DMS79 (cell line): ENCODE data around the gene CHRNA1.

Source experiments
- DNase-seq: peaks from one replicate; lab custom pipeline; 2025; lab: John Stamatoyannopoulos, UW

The CHRNA1 gene

DNA sequence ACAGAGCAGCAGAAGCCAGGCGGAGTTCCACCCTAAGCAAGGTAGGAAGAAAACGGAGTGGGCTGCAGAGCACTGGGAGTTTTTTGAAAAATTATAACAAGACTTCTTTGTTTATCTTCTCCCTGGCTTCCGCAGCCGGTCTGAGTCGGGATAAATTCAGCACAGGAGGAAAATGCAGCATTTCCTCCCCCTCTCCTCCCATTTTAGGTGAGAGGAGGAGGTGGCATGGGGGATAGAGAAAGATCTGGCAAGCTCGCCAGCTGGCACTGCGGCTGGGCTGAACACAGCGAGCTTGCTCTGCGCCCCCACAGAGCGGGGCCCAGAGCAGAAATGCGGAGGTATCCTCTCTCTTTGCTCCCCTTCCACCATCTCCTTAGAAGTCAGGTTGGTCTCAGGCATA is 17.7 kb upstream of the CHRNA1 start:
- DNase-seq: no peak

DNA sequence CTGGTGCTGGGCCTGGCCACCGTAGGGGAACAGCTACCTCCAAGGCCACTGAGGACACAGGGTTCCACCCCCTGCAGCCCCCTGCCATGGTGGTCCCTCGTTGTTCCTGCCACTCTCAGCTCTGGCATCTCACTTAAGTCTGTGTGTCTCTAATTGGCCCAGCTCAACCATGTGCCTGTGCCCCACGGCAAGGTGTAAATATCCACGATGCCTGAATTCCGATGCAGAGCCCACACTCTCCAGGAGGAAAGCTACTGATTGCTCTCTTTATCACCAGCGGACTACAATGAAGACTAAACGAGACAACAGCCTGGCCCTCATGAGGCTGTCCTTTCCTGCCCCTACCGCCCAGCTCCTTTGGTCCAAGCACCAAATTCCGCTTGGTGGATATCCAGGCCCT is 17.0 kb upstream of the CHRNA1 start:
- DNase-seq: no peak

DNA sequence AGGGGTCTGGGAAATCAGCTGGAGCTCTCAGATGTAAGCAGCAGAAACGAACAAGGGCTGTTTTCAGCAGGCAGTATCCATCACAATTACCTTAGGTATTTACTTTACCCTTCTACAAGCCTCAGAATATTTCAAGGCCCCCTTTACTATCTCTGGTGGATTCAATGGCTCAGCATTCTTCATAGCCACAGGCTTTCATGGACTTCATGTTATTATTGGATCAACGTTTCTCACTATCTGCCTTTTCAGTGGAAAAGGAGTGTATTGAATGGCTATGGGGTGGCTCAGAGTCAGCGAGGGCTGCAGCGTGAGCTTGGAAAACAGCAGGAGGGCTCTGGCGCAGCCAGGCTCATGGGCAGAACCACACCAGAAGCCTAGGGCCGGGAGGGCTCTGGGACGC is 16.6 kb upstream of the CHRNA1 start:
- DNase-seq: no peak

DNA sequence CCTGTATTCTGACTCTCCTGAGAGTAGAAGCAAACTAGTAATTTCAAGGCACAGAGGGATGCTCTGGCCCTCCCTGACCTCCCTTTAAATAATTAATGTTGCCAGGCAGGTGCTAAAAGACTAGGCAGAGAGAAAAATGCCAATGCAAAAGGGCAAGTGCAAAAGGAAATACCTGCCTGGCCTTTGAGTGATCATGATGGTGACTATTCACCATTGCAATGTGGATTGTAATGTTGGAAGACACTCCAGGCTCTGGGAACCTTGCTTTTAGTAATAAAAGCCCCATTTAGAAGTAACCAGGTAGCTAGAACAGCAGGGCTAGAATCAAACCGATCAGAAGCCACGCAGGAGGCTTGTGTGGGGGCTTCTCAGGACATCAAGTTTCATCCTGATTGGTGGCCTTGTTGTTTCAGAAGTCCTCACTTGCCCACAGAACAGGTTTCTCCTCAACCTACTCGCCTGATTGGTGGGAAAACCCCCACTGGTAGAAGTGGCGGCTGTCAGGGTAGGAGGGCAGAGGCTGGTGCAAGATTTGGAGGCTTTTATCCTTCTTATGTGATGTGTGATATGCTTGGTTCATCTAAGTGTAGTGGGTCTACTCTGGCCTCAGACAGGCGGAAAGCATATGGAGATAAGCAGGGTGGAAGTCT is 16.0 kb upstream of the CHRNA1 start:
- DNase-seq: no peak

DNA sequence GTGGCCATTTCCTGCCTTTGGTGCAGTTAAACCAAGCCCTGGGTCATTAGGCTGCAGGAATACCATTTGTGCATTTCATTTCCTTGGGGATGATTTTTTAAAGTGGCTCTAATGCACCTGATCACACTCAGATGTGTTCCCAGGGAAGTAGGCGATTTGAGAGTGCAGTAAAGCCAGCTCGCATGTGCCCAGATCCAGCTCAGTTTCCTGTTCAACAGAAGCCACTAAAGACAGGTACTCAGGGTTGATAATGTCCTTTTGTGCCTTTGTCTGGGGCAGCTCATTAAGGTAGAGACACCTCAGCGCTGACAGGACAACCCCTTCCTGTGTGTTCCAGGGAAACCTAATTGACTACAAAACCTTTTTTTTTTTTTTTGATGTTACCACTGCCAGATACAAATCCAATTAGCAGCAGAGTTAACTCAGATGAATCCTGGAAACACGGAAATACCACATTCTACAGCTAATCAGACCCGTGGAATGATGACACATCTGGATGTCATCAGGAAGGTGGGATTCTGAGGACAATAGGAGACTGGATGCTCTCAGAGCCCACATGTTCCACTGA is 15.2 kb upstream of the CHRNA1 start:
- no peak for DNase-seq

DNA sequence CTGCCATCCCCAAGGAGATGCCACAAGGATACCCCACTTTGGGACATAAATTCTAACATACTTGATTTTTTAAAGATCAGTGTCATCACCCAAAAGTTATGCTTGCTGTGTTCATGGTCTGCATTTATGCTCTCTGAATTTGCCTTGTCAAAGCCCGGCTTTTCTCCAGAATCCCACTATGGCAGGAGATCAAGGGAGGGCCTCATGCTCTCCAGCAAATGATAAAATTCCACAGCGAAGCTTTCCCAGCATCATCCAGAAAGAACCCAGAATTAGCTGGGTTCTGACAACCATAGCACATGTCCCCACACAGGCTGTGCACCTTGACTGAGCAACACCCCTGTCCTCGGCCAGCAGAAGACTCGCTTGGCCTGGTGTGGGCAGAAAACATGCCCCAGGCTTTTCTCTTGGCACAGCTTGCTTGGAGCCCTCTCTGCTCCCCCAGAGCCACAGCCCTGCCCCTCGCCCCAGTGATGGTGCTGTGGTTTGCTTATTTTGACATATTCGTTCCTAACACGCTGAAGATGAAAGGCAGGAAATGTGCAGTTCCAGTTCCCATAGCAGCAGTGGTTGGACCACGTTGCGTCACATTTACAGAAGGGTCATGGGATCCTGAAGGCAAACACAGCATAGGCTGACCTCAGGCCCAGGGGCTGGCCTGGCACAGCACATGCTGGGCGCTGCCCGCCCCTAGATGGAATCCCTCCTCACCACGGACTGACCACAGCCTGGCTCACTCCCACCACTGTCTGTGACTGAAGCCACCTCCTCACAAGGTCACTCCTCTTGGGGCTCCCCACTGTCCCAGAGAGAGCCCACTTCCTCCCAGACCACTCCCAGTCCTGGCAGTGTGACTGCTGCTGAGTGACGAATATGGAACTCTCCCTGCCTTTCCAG is 14.1 kb upstream of the CHRNA1 start:
- no peak for DNase-seq

DNA sequence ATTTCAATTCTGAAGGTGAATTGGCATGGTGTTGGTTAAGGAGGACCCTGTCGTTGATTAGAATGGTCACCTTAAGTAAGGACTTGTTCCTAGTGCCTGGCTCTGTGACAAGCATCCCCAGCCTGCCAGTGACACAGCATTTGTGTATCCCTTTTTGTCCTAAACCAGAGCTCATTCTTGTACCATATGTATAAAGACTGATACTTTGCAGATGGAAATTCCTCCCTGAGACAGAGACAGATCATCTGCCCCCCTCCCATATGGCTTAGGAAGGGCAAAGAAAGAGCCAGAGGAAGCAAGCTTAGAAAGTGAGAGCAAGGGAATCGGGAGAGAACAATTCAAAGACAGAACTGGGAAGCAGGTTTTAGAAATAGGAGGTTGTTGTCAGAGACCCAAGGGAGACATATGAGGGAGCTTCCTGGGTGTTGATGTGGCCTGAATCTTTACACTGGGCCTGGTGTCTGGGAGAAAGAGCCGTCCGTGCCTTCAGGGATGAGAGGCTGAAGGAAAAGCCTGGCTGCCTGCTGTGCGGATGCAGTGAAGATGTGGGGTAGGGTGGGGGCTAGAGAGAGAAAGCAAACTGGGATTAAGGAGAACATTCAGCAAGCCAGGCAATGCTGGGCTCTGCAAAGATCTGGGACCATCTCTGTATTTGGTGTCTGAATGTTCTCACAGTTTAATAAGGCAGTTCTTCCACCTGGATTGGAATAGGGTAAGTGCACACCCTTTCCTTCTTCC is 13.2 kb upstream of the CHRNA1 start:
- no peak for DNase-seq

DNA sequence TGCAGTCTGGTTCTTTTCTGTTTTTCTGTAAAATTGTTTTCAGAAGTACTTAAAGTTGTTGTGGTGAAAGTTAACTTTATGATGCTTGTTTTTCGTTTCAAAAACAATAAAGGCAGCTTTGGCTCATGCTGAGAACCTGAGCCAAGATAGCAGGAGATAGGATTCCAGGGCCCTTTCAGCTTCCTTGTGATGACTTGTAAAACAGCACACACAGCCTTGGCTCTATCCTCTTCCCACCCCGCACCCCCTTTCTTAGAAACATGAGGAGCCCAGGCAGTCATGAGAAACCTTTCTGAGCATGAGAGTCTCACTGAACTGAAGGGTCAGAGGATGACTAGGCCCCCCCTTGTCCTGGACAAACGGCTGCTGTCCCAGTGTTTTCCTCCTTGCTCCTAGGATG is 12.4 kb upstream of the CHRNA1 start:
- DNase-seq: no peak

DNA sequence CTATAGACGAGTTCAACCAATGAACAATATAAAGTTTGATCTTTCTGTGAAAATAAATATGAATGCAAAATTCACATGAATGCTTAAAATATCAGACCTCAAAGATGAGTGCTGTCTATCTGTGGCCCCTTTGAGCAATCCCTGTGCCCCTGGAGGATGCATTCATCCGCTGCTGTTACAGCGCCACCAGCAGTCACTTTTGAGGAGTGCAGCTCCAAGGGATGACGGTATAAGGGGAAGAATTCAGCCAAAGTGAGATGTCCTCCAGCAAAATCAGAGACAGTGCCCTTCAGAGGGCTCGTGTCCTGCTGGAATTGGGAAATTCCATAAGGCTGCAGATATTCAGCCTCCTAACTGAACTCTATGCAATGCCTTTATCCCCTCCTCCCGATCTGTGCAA is 12.0 kb upstream of the CHRNA1 start:
- no peak for DNase-seq

DNA sequence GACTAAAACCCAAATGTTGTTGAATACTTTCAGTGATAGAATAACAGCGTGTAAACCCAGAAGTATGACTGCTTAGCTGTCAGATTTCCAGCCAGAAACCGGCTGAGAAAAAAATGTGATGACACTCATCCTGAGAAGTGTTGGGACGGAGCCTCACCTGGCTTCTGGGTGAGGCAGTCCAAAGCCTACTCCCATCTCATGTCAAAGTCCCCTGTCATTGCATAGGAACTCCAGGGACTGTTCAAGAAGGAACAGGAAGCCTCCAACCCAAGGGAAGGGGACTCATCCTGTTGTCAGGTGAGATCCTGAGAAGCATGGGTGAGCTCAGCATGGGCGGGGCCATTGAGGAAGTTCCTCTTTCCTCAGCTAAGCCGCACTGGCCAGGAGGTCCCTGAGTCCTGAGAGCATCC is 11.3 kb upstream of the CHRNA1 start:
- no peak for DNase-seq

DNA sequence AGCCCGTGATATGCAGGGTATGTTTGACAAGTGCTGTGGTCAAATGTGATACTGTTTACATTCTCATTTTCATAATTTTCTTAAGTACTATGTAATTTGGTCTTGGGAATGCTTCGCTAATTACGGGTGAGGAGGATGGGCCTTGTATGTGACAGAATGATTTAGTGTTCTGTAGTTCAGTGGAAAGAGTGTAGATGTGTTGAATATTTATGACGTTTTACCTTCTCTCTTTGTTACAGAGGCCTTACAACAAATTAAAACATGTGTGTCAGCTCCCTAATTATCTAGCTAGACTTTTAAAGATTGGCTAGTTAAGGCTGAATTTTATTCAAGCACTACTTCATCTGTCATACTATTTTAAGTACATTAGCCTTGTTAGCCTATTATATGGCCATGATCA is 10.6 kb upstream of the CHRNA1 start:
- DNase-seq: no peak

DNA sequence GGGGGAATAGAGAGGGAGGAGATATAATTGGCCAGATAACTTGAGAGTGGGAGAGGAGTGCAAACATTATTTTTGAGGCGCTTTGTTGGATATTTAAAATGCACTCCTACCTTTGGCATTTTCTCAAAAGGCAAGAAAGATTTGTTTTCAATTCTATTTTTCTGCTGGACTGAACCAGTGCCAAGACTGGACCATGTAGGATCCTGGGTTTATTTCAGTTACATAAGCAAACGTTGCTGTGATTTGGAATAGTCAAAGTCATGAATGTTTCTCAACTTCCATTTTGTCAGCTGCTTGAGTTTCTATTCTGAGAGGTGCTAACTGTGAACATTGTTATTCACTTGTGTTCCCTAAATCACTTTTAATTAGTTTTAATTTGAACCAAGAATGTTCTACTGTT is 8.9 kb upstream of the CHRNA1 start:
- DNase-seq: no peak

DNA sequence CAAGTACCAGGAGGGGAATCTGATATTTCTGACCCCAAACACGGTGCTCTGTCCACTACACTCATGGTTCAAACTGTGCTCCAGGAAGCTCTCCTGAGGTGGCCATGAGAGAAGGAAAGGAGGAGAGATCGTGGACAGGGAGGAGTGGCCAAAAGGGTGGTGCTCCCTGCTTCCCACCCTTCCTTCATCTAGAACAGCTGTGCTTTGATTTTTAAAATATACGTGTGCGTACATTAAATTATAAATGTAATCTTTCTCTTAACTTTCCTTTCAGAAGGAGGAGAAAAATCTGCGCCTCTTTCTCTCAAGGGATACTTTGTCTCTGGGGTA is 8.2 kb upstream of the CHRNA1 start:
- DNase-seq: no peak

DNA sequence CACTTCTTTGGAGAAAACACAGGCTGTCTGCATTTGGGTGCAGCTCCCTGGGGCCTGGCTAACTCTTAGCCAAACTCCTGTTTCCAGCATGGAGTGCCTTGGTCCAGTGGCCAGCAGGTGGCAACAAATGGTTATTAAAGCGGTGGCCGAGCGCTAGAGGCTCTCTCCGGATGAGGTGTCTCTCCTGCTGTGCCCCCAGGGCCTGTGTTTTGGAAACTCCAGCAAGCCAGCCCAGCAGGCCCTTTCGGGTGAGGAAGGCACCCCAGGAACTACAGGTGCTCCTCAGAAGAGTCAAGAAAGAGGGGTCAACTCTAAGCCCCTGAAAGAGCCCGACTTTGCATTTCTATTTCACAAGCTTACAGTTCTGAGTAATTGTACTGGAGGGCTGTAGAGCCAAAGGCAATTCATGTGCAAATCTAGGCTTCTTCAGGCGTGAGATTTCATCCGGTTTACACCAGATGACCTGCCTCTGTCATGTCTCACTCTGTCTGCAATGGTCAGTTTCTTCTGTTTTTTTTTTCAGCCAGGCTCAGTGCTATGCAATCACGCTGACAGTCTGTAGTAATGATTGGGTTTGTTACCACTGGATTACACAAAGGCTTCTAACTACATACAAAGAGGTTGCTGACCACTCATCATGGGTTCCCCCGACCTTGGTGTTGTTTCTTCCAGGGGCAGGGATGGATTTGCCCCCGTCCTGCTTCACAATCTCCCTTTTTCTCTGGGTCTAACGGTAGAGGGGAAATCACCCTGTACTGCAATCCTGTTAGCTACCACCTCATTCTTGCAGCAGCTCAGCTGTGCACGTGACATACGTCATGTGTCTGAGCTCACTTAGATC is 7.6 kb upstream of the CHRNA1 start:
- peak; percentile 47 for DNase-seq

DNA sequence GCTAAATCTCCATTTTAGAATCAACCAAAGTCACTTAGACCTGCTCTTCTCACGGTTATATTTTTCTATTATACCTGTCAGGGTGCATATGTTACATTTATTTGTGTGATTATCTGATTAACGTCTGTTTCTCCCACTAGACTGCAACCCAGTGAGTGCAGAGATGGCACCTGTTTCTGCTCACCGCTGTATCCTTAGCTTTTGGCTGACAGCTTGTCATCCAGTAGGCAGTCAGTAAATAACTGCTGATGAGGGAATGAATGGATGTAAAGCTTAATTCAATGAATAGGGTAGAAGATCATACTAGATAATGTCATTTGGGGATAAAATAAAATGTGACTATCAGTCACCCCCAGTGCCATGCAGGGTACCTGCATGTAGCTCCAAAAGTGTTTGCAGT is 6.9 kb upstream of the CHRNA1 start:
- no peak for DNase-seq

DNA sequence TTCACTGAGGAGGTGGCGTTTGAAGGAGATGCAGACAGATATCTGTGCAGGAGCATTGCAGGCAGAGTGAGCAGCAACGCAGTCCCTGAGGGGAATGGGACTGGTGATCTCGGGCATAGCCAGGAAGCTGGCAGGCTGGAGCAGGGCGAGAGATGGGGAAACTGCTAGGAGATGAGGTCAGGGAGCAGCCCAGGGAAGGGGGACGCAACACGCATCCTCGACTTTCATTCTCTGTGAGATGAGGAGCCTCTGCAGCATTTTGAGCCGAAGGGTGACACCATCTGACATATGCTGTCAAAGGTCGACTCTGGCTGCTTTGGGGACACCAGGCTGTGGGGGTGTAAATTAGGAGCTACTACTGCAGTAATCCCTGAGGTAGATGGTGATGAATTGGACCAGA is 4.3 kb upstream of the CHRNA1 start:
- no peak for DNase-seq

DNA sequence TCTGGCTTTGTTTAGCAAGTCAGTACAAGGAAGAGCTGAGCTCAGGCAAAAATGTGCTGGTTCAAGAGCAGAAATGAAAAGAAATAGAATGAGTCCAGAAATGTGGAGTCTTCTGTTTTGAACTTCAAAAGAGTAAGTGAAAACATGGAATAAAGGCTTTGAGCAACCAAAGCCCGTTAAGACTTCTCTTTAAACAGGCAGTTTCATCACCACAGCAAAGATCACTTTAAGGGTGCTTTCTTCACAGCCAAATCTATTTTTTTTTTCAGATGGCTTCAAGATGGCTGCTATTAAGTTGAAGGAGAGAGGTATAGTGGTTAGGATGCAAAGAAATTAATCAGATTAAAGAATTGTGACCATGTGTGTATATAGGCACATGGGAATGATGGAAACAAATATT is 2.0 kb upstream of the CHRNA1 start:
- no peak for DNase-seq

DNA sequence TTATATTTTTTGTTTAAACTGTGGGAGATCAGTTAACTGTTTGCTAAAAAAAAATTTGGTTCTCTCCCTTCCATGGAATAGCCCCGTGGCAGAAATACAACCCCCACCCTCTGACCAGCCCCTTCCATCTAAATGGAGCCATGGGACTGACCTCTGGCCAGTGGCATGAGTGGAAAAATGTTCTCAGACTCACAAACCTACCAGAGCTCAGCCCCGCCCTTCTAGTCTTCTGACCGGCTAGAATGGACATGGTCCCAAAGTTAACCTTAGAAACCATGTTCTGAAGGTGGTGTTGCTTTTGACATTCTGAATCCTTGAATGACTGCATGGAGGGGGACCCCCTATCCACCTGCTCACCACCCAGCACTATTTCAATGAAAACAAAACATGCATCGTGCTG is 1.3 kb upstream of the CHRNA1 start:
- DNase-seq: no peak

DNA sequence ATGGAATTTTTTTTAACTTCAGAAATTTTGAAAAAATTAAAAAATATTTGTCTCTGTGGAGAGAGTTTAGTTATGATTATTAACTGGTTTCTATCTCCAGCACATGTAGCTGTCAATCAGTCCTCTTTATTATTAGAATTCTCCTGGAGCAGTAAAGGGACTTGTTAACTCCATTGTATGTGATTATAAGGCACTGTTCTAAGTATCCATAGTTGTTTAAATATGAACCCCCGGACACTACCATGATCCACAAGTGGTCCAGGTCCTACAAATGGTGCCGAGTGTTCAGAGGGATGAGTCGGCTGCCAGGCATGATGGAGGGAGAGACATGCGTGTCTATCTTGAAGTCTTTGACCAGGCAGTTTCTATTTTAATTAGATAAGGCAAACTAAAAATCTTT is 492 bp downstream of the CHRNA1 start:
- no peak for DNase-seq

DNA sequence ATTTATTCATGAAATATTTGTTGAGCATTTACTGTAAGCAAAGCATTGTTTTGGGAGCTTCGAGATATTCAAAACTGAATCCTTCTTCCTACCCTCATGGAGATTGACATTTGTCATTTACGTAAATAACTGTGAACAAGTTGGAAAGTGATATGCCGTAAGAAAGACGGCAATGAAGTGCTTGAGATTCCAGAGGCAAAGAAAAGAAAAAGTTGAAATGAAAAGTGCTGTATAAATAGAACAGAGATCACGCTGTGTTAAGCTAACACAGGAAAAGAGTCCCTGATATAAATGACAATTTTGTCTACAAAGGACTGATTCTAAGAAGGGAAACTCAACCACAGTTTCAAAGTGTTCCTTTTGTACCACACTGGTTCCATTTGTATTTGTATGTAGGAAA is 1.8 kb downstream of the CHRNA1 start:
- DNase-seq: no peak

DNA sequence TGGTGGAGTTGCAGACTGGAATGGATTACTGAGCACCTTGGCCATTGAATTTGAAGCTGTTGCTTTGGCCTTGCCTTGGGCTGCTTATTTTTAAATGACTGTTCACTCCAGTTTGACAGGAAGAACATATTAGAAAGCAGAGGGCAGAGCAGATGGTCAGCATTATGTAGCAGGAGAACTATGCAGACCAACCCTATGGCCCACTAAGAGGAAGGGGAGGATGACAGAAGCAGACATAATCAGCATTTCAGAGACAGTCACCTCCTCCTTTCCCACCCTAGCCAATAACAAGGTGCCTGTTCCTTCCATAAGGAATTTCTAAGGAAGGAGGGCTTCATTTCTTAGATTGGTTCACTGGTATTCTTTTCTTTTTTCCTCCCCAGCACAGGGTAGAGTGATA is 2.4 kb downstream of the CHRNA1 start:
- no peak for DNase-seq
